ENCODE results near the gene CACNA1C.

CACNA1C gene

GRCh38 chr12:2228535-2228934, 175.7 kb downstream of the CACNA1C start:
- H3K4me3 ChIP-seq (ENCODE audit: low read length), result no peak overlapping the region
- H3K79me2 ChIP-seq (ENCODE audit: control insufficient read depth, low read length), result no peaks in the 10 kb centered on the region
- H3K9me3 ChIP-seq (ENCODE audit: control insufficient read depth, insufficient read depth, low read length), result no peaks in the 10 kb centered on the region
- H3F3A ChIP-seq (ENCODE audit: control insufficient read depth, insufficient read depth), result no peaks in the 10 kb centered on the region
- no peaks in the 10 kb centered on the region for H3K4me1 ChIP-seq (ENCODE audit: control insufficient read depth, low read length)
- TF ChIP-seq EZH2phosphoT487 (IDR thresholded peaks at IDR 0.05; ENCODE audit: borderline replicate concordance, low read length), result no peak
- no peak for TF ChIP-seq CTCF (IDR thresholded peaks at IDR 0.05; ENCODE audit: low read depth, low read length, poor library complexity, severe bottlenecking)
- no peaks in the 10 kb centered on the region for H3K9me2 ChIP-seq (replicated peaks; ENCODE audit: control insufficient read depth, low read length)
- H3K36me3 ChIP-seq (ENCODE audit: control insufficient read depth, low read length), result no peaks in the 10 kb centered on the region
- no peaks in the 10 kb centered on the region for H4K20me1 ChIP-seq (ENCODE audit: control insufficient read depth, insufficient read depth, low read depth, low read length)
- no peak overlapping the region for H3K27ac ChIP-seq (ENCODE audit: low read depth, low read length)
- H3K27me3 ChIP-seq (ENCODE audit: control insufficient read depth, low read length), result peaks cover 11% of the 10 kb centered on the region; the same call in 1 of the 2 replicates
- no peak overlapping the region for H3K4me2 ChIP-seq (ENCODE audit: low read length)

GRCh38 chr12:2229661-2230539, 177.1 kb downstream of the CACNA1C start:
- Histone ChIP-seq H3K4me1 (ENCODE audit: control insufficient read depth, low read length) (no peaks in the 10 kb centered on the region), H3K9me2 (replicated peaks; ENCODE audit: control insufficient read depth, low read length) (no peaks in the 10 kb centered on the region), H3K36me3 (ENCODE audit: control insufficient read depth, low read length) (no peaks in the 10 kb centered on the region), H3K27ac (ENCODE audit: low read depth, low read length) (no peak overlapping the region), H3K27me3 (ENCODE audit: control insufficient read depth, low read length) (peaks cover 11% of the 10 kb centered on the region; the same call in 1 of the 2 replicates), H4K20me1 (ENCODE audit: control insufficient read depth, insufficient read depth, low read depth, low read length) (no peaks in the 10 kb centered on the region), H3K4me3 (ENCODE audit: low read length) (no peak overlapping the region), H3K79me2 (ENCODE audit: control insufficient read depth, low read length) (no peaks in the 10 kb centered on the region), H3F3A (ENCODE audit: control insufficient read depth, insufficient read depth) (no peaks in the 10 kb centered on the region), H3K9me3 (ENCODE audit: control insufficient read depth, insufficient read depth, low read length) (no peaks in the 10 kb centered on the region), H3K4me2 (ENCODE audit: low read length) (no peak overlapping the region)
- TF ChIP-seq CTCF (IDR thresholded peaks at IDR 0.05; ENCODE audit: low read depth, low read length, poor library complexity, severe bottlenecking), result no peak
- no peak for TF ChIP-seq EZH2phosphoT487 (IDR thresholded peaks at IDR 0.05; ENCODE audit: borderline replicate concordance, low read length)

GRCh38 chr12:2231011-2231595, 178.3 kb downstream of the CACNA1C start:
- no peaks in the 10 kb centered on the region for H3F3A ChIP-seq (ENCODE audit: control insufficient read depth, insufficient read depth)
- H3K9me2 ChIP-seq (replicated peaks; ENCODE audit: control insufficient read depth, low read length), result no peaks in the 10 kb centered on the region
- peaks cover 11% of the 10 kb centered on the region; the same call in 1 of the 2 replicates for H3K27me3 ChIP-seq (ENCODE audit: control insufficient read depth, low read length)
- no peak overlapping the region for H3K27ac ChIP-seq (ENCODE audit: low read depth, low read length)
- no peak overlapping the region for H3K4me2 ChIP-seq (ENCODE audit: low read length)
- H3K79me2 ChIP-seq (ENCODE audit: control insufficient read depth, low read length), result no peaks in the 10 kb centered on the region
- H4K20me1 ChIP-seq (ENCODE audit: control insufficient read depth, insufficient read depth, low read depth, low read length), result no peaks in the 10 kb centered on the region
- H3K36me3 ChIP-seq (ENCODE audit: control insufficient read depth, low read length), result no peaks in the 10 kb centered on the region
- H3K4me3 ChIP-seq (ENCODE audit: low read length), result no peak overlapping the region
- H3K4me1 ChIP-seq (ENCODE audit: control insufficient read depth, low read length), result no peaks in the 10 kb centered on the region
- TF ChIP-seq CTCF (IDR thresholded peaks at IDR 0.05; ENCODE audit: low read depth, low read length, poor library complexity, severe bottlenecking) (no peak), EZH2phosphoT487 (IDR thresholded peaks at IDR 0.05; ENCODE audit: borderline replicate concordance, low read length) (no peak)
- H3K9me3 ChIP-seq (ENCODE audit: control insufficient read depth, insufficient read depth, low read length), result no peaks in the 10 kb centered on the region

All from DOHH2 (cell line).